ENCODE measurements around the gene COLEC12.

COLEC12 gene

DNA sequence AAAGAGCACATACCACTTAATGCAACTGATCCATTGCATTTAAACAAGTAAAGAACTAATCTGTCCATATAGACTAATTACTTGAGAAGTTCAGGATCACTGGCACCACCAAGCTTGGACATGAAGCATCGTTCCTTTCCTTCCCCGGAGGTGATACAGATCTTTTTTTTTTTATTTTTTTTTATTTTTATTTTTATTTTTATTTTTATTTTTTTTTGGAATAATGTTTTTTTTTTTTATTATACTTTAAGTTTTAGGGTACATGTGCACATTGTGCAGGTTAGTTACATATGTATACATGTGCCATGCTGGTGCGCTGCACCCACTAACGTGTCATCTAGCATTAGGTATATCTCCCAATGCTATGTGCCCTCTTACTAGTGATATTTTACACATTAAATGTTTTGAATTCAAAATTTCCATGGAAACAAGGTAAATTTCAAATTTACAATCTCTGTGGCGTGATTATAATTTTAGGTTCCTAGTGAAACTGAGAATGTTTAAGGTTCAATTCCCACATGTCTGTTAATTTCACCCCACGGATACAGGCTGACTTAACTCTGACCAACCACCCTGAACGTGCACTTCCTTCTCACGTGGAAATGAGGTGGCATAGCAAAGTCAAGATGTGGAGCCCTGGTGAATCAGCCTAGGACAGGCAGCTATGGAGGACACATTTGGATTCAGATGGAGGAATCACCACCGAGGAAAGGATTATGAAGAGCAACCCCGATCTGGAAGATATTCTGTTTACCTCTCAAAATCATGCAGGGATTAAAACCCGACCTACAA is 131.1 kb downstream of the COLEC12 start:
- Mint-ChIP-seq H3K36me3 (ENCODE audit: low read depth) (no peaks in the 10 kb centered on the region), H3K4me1 (ENCODE audit: low read depth) (no peaks in the 10 kb centered on the region), H3K27ac (no peak overlapping the region), H3K4me3 (no peak overlapping the region), H3K9me3 (no peaks in the 10 kb centered on the region), H3K27me3 (peaks cover 3% of the 10 kb centered on the region)
- DNase-seq, result no peak

- Mint-ChIP-seq H3K27me3 (peaks cover 5% of the 10 kb centered on the region), H3K27ac (no peak overlapping the region), H3K36me3 (ENCODE audit: low read depth) (no peaks in the 10 kb centered on the region), H3K4me1 (ENCODE audit: low read depth) (no peaks in the 10 kb centered on the region), H3K9me3 (no peaks in the 10 kb centered on the region), H3K4me3 (no peak overlapping the region)
- no peak for DNase-seq
These were observed 133.9 kb downstream of the COLEC12 start for GRCh38 chr18:366466-367061.

GRCh38 chr18:365651-366050 is 134.8 kb downstream of the COLEC12 start:
- Mint-ChIP-seq H3K27ac (no peak overlapping the region), H3K4me3 (no peak overlapping the region), H3K27me3 (peaks cover 5% of the 10 kb centered on the region), H3K9me3 (no peaks in the 10 kb centered on the region), H3K36me3 (ENCODE audit: low read depth) (no peaks in the 10 kb centered on the region), H3K4me1 (ENCODE audit: low read depth) (no peaks in the 10 kb centered on the region)
- DNase-seq, result no peak

DNA sequence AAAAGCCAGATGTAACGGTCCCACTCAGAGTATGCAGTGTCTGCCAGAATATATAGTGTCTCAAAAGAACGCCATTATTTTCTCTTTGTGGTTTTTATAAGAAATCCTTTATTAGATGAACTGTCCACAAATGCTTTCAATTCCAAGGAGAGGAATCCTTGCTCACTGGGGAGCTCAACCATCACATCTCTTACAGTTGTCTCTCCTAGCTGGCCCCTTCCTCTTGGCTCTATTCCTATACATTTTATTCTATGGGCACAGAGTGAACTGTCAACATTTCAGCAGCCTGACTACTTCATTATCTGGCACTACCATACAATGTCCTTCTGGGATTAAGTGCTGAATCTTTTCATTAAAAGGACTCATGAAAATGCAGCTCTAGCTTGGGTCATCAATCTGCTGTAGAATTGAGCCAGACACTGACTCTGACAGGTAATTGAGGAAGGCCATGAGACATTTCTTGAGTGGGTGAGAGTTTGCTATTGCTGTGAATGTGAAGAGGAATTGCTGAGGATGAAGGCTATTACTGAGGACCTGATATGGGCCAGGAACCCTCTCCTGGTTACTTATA is 136.2 kb downstream of the COLEC12 start:
- no peaks in the 10 kb centered on the region for H3K4me1 Mint-ChIP-seq (ENCODE audit: low read depth)
- peaks cover 5% of the 10 kb centered on the region for H3K27me3 Mint-ChIP-seq
- DNase-seq, result no peak

GRCh38 chr18:363301-364085 is 137.0 kb downstream of the COLEC12 start:
- Mint-ChIP-seq H3K27me3 (peaks cover 5% of the 10 kb centered on the region), H3K4me1 (ENCODE audit: low read depth) (no peaks in the 10 kb centered on the region), H3K4me3 (no peak overlapping the region), H3K27ac (no peak overlapping the region), H3K36me3 (ENCODE audit: low read depth) (no peaks in the 10 kb centered on the region), H3K9me3 (no peaks in the 10 kb centered on the region)
- no peak for DNase-seq

More for the DNA sequence above, 136.2 kb downstream of the COLEC12 start:
- no peak overlapping the region for H3K4me3 Mint-ChIP-seq
- no peaks in the 10 kb centered on the region for H3K9me3 Mint-ChIP-seq
- no peak overlapping the region for H3K27ac Mint-ChIP-seq
- no peaks in the 10 kb centered on the region for H3K36me3 Mint-ChIP-seq (ENCODE audit: low read depth)

- no peak overlapping the region for H3K4me3 Mint-ChIP-seq
These were observed 137.9 kb downstream of the COLEC12 start for GRCh38 chr18:362311-363290.

GRCh38 chr18:361941-362310 is 138.6 kb downstream of the COLEC12 start:
- Mint-ChIP-seq H3K27ac (no peak overlapping the region), H3K27me3 (peaks cover 5% of the 10 kb centered on the region), H3K4me1 (ENCODE audit: low read depth) (no peaks in the 10 kb centered on the region), H3K36me3 (ENCODE audit: low read depth) (no peaks in the 10 kb centered on the region), H3K9me3 (no peaks in the 10 kb centered on the region), H3K4me3 (no peak overlapping the region)
- DNase-seq, result no peak

More at GRCh38 chr18:362311-363290, 137.9 kb downstream of the COLEC12 start:
- no peak overlapping the region for H3K27ac Mint-ChIP-seq
- no peak for DNase-seq
- H3K36me3 Mint-ChIP-seq (ENCODE audit: low read depth), result no peaks in the 10 kb centered on the region
- H3K4me1 Mint-ChIP-seq (ENCODE audit: low read depth), result no peaks in the 10 kb centered on the region
- H3K9me3 Mint-ChIP-seq, result no peaks in the 10 kb centered on the region
- H3K27me3 Mint-ChIP-seq, result peaks cover 5% of the 10 kb centered on the region

DNA sequence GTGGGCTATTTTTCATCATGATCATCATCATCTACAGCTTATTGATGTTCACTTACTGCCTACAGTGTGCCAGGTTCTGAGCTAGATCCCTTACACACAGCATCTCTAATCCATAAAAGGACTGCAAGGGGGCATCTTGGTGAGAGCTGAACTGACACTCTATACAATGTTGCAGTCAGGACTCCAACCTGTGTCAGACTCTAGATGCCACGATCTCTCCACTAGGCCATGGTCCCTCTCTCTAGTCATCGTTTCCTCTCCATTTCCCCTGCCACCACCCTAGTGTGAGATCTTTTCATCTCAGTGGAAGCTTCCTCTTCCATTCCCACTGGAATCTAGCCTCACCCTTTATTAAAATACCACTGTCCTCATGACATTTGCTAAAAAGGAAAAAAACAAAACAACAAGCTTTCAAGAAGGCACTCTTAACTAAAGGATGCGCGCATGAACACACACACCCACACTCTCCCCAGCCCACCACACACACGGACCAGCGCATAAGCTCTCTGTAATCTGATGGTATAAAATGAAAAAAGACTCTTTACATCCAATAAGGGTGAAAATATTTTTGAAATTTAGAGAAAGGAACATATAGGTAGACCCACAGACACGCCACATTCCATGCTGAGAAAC is 139.3 kb downstream of the COLEC12 start:
- Mint-ChIP-seq H3K36me3 (ENCODE audit: low read depth) (no peaks in the 10 kb centered on the region), H3K4me1 (ENCODE audit: low read depth) (no peaks in the 10 kb centered on the region), H3K27me3 (peaks cover 3% of the 10 kb centered on the region), H3K4me3 (no peak overlapping the region), H3K9me3 (no peaks in the 10 kb centered on the region), H3K27ac (no peak overlapping the region)
- DNase-seq, result no peak

GRCh38 chr18:360676-361075 is 139.8 kb downstream of the COLEC12 start:
- Mint-ChIP-seq H3K36me3 (ENCODE audit: low read depth) (no peaks in the 10 kb centered on the region), H3K4me1 (ENCODE audit: low read depth) (no peaks in the 10 kb centered on the region), H3K4me3 (no peak overlapping the region), H3K27me3 (peaks cover 6% of the 10 kb centered on the region), H3K9me3 (no peaks in the 10 kb centered on the region), H3K27ac (no peak overlapping the region)
- DNase-seq, result no peak

- H3K4me3 Mint-ChIP-seq, result no peak overlapping the region
- no peak overlapping the region for H3K27ac Mint-ChIP-seq
- no peaks in the 10 kb centered on the region for H3K4me1 Mint-ChIP-seq (ENCODE audit: low read depth)
- H3K27me3 Mint-ChIP-seq, result peaks cover 17% of the 10 kb centered on the region
- no peaks in the 10 kb centered on the region for H3K9me3 Mint-ChIP-seq
- no peaks in the 10 kb centered on the region for H3K36me3 Mint-ChIP-seq (ENCODE audit: low read depth)
- DNase-seq, result no peak
These were observed 143.7 kb downstream of the COLEC12 start for GRCh38 chr18:356778-357177.

DNA sequence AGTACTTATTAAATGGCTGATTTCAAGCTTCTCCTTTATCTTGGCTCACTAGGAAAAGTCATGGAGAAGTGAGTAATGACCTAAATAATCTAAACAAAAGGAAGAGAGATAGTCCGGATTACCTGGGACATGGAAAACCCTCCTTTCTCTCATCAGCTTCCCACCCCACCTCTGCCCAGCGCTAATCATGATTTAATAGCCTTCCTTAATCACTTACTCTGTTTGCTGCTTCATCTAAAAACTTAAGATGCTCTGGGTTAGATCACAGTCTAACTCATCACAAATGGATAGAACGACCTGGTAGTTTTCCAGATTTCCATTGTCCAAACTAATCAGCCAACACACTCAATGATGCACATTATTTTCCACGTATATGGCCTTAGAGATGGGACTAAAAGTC is 144.8 kb downstream of the COLEC12 start:
- Mint-ChIP-seq H3K9me3 (no peaks in the 10 kb centered on the region), H3K4me3 (no peak overlapping the region), H3K27ac (no peak overlapping the region), H3K36me3 (ENCODE audit: low read depth) (no peaks in the 10 kb centered on the region), H3K4me1 (ENCODE audit: low read depth) (no peaks in the 10 kb centered on the region), H3K27me3 (peaks cover 22% of the 10 kb centered on the region)
- DNase-seq, result no peak

DNA sequence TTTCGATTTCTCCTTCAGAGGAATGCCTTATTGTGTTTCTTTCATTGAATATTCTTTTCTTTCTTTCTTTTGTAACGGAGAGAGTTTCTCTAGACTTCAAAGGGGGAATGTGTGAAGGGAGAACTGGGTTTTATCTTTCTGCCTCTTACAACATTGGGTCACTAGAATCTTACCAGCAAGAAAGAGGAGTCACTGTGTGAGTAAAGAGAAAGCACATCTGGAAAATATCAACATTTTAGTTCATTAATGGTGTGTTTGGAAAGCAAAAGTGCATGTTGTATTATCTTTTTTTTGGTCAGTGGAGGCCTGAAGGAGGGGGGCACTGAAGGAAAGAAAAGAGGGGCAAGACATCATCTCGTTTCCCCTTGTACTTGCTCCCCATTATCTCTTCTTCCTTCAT is 146.0 kb downstream of the COLEC12 start:
- H3K4me3 Mint-ChIP-seq, result no peak overlapping the region
- no peaks in the 10 kb centered on the region for H3K36me3 Mint-ChIP-seq (ENCODE audit: low read depth)
- H3K27ac Mint-ChIP-seq, result no peak overlapping the region
- no peaks in the 10 kb centered on the region for H3K4me1 Mint-ChIP-seq (ENCODE audit: low read depth)
- no peak for DNase-seq
- peaks cover 29% of the 10 kb centered on the region for H3K27me3 Mint-ChIP-seq
- H3K9me3 Mint-ChIP-seq, result no peaks in the 10 kb centered on the region

- DNase-seq, result no peak
These were observed 146.5 kb downstream of the COLEC12 start for GRCh38 chr18:354003-354402.

More at GRCh38 chr18:354003-354402, 146.5 kb downstream of the COLEC12 start:
- no peak overlapping the region for H3K27ac Mint-ChIP-seq
- H3K4me1 Mint-ChIP-seq (ENCODE audit: low read depth), result no peaks in the 10 kb centered on the region
- H3K27me3 Mint-ChIP-seq, result peaks cover 29% of the 10 kb centered on the region
- H3K36me3 Mint-ChIP-seq (ENCODE audit: low read depth), result no peaks in the 10 kb centered on the region
- no peak overlapping the region for H3K4me3 Mint-ChIP-seq
- no peaks in the 10 kb centered on the region for H3K9me3 Mint-ChIP-seq
